Neural progenitor cell (in vitro differentiated cells): ENCODE measurements around the gene L3MBTL3. TPM values are rescaled to one million over a fixed set of nuclear protein-coding genes. Genes with fewer than 3 reads are reported as not detected.

Experiments
- DNase-seq: peaks from one replicate; pipeline ENCODE4 v3.0.0-alpha.2; 2016; ENCODE audit warnings: low spot score
- H2AFZ ChIP-seq: fragments of 200-600 bp; sonication (generic); replicated peaks from 2 replicates; pipeline ENCODE4 v1.6.1; 2016; ENCODE audit warnings: antibody characterized with exemption
- H3F3A ChIP-seq: fragments of 200-600 bp; sonication (generic); 2 replicates; pipeline ENCODE4 v1.6.1; 2016; ENCODE audit warnings: antibody characterized with exemption, low read depth
- H3K27ac ChIP-seq: fragments of 200-600 bp; sonication (generic); 2 replicates; pipeline ENCODE4 v1.5.1; 2016; ENCODE audit warnings: mild to moderate bottlenecking
- H3K27me3 ChIP-seq: fragments of 200-600 bp; sonication (generic); 2 replicates; pipeline ENCODE4 v1.6.1; 2016; ENCODE audit warnings: mild to moderate bottlenecking, moderate library complexity
- H3K36me3 ChIP-seq: fragments of 200-600 bp; sonication (generic); 2 replicates; pipeline ENCODE4 v1.5.1; 2016
- H3K4me1 ChIP-seq: fragments of 200-600 bp; sonication (generic); 2 replicates; pipeline ENCODE4 v1.6.1; 2016; ENCODE audit warnings: mixed run types
- H3K4me2 ChIP-seq: fragments of 200-600 bp; sonication (generic); 2 replicates; pipeline ENCODE4 v1.6.1; 2016
- H3K4me3 ChIP-seq: fragments of 200-600 bp; sonication (generic); 2 replicates; pipeline ENCODE4 v1.5.1; 2016
- H3K79me2 ChIP-seq: fragments of 200-600 bp; sonication (generic); 2 replicates; pipeline ENCODE4 v1.6.1; 2016; ENCODE audit warnings: low read depth
- H3K9ac ChIP-seq: fragments of 200-600 bp; sonication (generic); 2 replicates; pipeline ENCODE4 v1.6.1; 2016
- H3K9me3 ChIP-seq: fragments of 200-600 bp; sonication (generic); 2 replicates; pipeline ENCODE4 v1.5.1; 2016; ENCODE audit warnings: low read depth
- H4K20me1 ChIP-seq: fragments of 200-600 bp; sonication (generic); 2 replicates; pipeline ENCODE4 v1.6.1; 2016; ENCODE audit warnings: low read depth
- H3K27ac Mint-ChIP-seq: 3 replicates; pipeline ENCODE4 v1.8.0; 2021; ENCODE audit warnings: mixed read lengths
- H3K27me3 Mint-ChIP-seq: 2 replicates; pipeline ENCODE4 v1.8.0; 2022; ENCODE audit warnings: low read depth, mild to moderate bottlenecking, inconsistent platforms, moderate library complexity, mixed read lengths; ENCODE audit not compliant: insufficient read depth
- H3K36me3 Mint-ChIP-seq: 3 replicates; pipeline ENCODE4 v1.8.0; 2021; ENCODE audit warnings: mixed read lengths
- H3K4me1 Mint-ChIP-seq: 3 replicates; pipeline ENCODE4 v1.8.0; 2021; ENCODE audit warnings: mixed read lengths
- H3K4me3 Mint-ChIP-seq: 3 replicates; pipeline ENCODE4 v1.8.0; 2021; ENCODE audit warnings: mild to moderate bottlenecking, moderate library complexity, mixed read lengths
- H3K9me3 Mint-ChIP-seq: 3 replicates; pipeline ENCODE4 v1.8.0; 2020; ENCODE audit warnings: mixed read lengths
- CTCF ChIP-seq: fragments of 200-600 bp; sonication (generic); IDR thresholded peaks from 2 replicates; pipeline ENCODE4 v1.5.1; 2017; ENCODE audit warnings: antibody characterized with exemption, mild to moderate bottlenecking
- EZH2 ChIP-seq: fragments of 200-600 bp; sonication (generic); IDR thresholded peaks from 2 replicates; pipeline ENCODE4 v1.6.1; 2017; ENCODE audit warnings: antibody characterized with exemption, mild to moderate bottlenecking, moderate library complexity
- EZH2phosphoT487 ChIP-seq: fragments of 200-600 bp; sonication (generic); IDR thresholded peaks from 2 replicates; pipeline ENCODE4 v1.6.1; 2017; ENCODE audit warnings: antibody characterized with exemption
- total RNA-seq: library from RNA; depleted of rRNA; stranded (reverse); fragments of >200 nt; gene quantifications from 2 replicates; pipeline ENCODE4 v1.2.3, GENCODE V29; 2015; ENCODE audit warnings: low replicate concordance

Gene L3MBTL3
- total RNA-seq, 1 donor from 2014 or later: 22.2 TPM

- H3K27me3 ChIP-seq: no peaks in the 10 kb centered on the region
- H3K36me3 ChIP-seq: no peaks in the 10 kb centered on the region
- H3K9me3 Mint-ChIP-seq: no peaks in the 10 kb centered on the region
- H3K27ac Mint-ChIP-seq: peak overlapping the region; percentile 69
- H3F3A ChIP-seq: no peaks in the 10 kb centered on the region
- TF ChIP-seq EZH2phosphoT487 (no peak), CTCF (no peak), EZH2 (no peak)
- H3K4me1 ChIP-seq: peaks cover 8% of the 10 kb centered on the region
- H3K4me1 Mint-ChIP-seq: peaks cover 21% of the 10 kb centered on the region
- DNase-seq: no peak
- H3K9me3 ChIP-seq: no peaks in the 10 kb centered on the region
- no peak overlapping the region for H3K27ac ChIP-seq
- no peaks in the 10 kb centered on the region for H4K20me1 ChIP-seq
- H3K9ac ChIP-seq: no peak overlapping the region
- no peak overlapping the region for H3K4me3 Mint-ChIP-seq
- no peak overlapping the region for H2AFZ ChIP-seq
- no peaks in the 10 kb centered on the region for H3K79me2 ChIP-seq
- H3K36me3 Mint-ChIP-seq: peaks cover 14% of the 10 kb centered on the region
- no peak overlapping the region for H3K4me3 ChIP-seq
- no peak overlapping the region for H3K4me2 ChIP-seq
- peaks cover 2% of the 10 kb centered on the region for H3K27me3 Mint-ChIP-seq
These were observed 57.6 kb downstream of the L3MBTL3 start for GRCh38 chr6:130075879-130076460.

GRCh38 chr6:130076512-130076911, 58.1 kb downstream of the L3MBTL3 start:
- H3K27me3 Mint-ChIP-seq: peaks cover 2% of the 10 kb centered on the region
- Histone ChIP-seq H3F3A (no peaks in the 10 kb centered on the region), H2AFZ (no peak overlapping the region), H3K4me2 (no peak overlapping the region), H4K20me1 (no peaks in the 10 kb centered on the region), H3K4me1 (peaks cover 8% of the 10 kb centered on the region), H3K9me3 (no peaks in the 10 kb centered on the region), H3K4me3 (no peak overlapping the region), H3K27me3 (no peaks in the 10 kb centered on the region), H3K9ac (no peak overlapping the region), H3K27ac (no peak overlapping the region), H3K79me2 (no peaks in the 10 kb centered on the region), H3K36me3 (no peaks in the 10 kb centered on the region)
- TF ChIP-seq EZH2 (no peak), CTCF (peak; percentile 24)
- H3K4me1 Mint-ChIP-seq: peaks cover 18% of the 10 kb centered on the region
- H3K27ac Mint-ChIP-seq: peak overlapping the region; percentile 69
- DNase-seq: no peak
- peaks cover 14% of the 10 kb centered on the region for H3K36me3 Mint-ChIP-seq
- no peaks in the 10 kb centered on the region for H3K9me3 Mint-ChIP-seq
- H3K4me3 Mint-ChIP-seq: no peak overlapping the region

- Histone ChIP-seq H3K4me1 (no peaks in the 10 kb centered on the region), H3K27me3 (no peaks in the 10 kb centered on the region)
- H3K27me3 Mint-ChIP-seq: no peaks in the 10 kb centered on the region
These were observed 72.4 kb downstream of the L3MBTL3 start for GRCh38 chr6:130090796-130091195.

More at GRCh38 chr6:130090796-130091195, 72.4 kb downstream of the L3MBTL3 start:
- no peak overlapping the region for H3K27ac ChIP-seq
- no peaks in the 10 kb centered on the region for H4K20me1 ChIP-seq
- Mint-ChIP-seq H3K4me3 (no peak overlapping the region), H3K36me3 (peaks cover 13% of the 10 kb centered on the region), H3K27ac (no peak overlapping the region), H3K4me1 (no peaks in the 10 kb centered on the region), H3K9me3 (no peaks in the 10 kb centered on the region)
- H2AFZ ChIP-seq: no peak overlapping the region
- no peak overlapping the region for H3K4me2 ChIP-seq
- no peaks in the 10 kb centered on the region for H3K9me3 ChIP-seq
- no peak for DNase-seq
- H3F3A ChIP-seq: no peaks in the 10 kb centered on the region
- TF ChIP-seq EZH2: no peak
- TF ChIP-seq CTCF: no peak
- no peak for TF ChIP-seq EZH2phosphoT487
- no peaks in the 10 kb centered on the region for H3K79me2 ChIP-seq
- no peak overlapping the region for H3K9ac ChIP-seq
- H3K4me3 ChIP-seq: no peak overlapping the region
- H3K36me3 ChIP-seq: peaks cover 3% of the 10 kb centered on the region
